UCSD-AML1 (cell line): ENCODE results near the gene HMX2.

Experiments used
- DNase-seq: peaks from one replicate; lab custom pipeline; 2025; ENCODE audit not compliant: unreplicated experiment; lab: John Stamatoyannopoulos, UW

Gene HMX2, protein sequence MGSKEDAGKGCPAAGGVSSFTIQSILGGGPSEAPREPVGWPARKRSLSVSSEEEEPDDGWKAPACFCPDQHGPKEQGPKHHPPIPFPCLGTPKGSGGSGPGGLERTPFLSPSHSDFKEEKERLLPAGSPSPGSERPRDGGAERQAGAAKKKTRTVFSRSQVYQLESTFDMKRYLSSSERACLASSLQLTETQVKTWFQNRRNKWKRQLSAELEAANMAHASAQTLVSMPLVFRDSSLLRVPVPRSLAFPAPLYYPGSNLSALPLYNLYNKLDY

DNA sequence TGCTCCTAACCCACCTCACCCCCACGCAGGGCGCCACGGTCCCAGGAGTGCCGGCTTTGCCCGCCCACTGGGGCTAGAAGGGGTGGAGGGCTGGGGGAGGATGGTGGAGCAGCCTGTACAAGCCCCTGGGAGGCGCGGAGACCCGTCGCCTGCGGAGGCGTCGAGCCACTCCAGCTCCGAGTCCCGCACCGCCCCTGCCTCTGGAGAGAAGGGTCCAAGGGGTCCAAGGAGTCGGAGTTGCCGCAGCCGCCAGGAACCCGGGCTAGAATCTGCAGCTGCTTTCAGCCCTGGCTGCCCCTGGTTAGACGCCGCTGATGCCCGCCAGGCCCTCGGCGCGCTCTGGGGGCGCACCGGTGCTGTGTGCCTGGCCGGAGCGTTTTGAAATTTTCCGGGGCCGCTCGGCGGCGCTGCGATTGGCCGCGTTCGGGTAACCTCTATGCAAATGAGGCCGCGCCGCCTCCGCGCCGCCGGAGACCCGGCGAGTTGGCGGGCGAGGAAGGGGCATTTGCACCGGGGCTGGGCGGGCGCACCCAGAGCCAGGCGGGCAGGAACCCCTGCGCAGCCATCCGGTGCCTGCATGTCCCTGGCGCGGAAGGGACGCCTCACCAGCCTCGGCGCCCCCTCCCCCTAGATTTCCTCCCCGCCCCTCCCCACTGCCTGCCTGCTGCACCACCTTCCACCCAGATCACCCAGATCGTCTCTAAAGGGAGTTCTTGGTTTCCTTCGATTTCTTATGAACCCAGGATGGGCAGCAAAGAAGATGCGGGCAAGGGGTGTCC lies at the start of gene HMX2:
Gene HMX2 (plus strand): TSS at position 502 of the 779 bp plus-strand sequence. CDS start 243 bp downstream, at position 745.
- DNase-seq = no peak

DNA sequence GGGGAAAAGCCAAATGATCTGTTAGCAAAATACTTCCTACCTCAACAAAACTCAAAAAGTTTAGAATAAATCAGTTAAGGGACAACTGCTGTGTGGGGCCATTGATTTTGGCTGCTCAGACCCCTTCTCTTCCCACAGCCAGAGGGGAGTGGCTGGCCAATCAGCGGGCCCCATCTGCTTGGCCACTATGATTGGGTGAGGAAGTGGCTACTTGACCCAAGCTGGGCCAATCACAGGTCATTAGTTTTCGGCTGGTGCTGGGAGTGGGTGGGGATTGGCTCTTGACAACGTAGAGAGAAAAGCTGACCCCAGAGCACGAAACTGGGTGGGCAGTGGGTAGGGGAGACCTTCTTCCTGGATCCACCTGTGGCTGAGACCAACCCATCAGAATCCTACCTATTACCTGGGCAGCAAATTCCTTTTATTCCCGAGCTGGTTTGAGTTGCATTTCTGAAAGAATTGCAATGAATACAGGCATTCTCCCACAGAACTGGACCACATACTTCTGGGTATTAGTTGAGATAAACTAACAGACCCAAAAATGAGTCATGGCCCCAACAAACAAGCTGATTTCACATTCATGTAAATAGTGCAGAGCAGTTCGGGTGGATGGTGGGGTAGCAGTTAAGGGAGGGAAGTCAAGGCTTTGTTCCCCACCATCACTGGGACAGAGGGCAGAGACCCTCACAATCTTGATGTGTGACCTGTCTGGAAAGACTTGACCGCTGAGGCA lies 47.7 kb upstream of the HMX2 start:
- DNase-seq = no peak

DNA sequence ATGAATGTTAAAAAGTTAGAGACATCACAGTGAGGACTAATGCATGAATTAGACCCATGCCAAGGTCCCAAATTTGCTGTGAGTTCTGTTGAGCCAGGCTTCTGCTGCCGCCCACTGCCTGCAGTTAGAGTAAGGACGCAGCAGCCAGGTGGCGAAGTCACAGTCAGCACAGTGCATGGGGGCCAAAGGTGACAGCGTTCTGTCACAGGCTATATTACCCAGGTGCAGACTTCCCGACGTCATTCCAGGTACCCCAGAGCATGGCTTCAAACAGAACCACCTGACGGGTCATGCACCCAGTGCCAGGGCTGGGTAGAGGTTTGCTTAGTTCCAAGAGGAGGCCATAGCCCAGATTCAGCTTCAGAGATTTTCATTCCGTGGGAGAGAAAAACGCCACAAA lies 46.1 kb upstream of the HMX2 start:
- no peak for DNase-seq

DNA sequence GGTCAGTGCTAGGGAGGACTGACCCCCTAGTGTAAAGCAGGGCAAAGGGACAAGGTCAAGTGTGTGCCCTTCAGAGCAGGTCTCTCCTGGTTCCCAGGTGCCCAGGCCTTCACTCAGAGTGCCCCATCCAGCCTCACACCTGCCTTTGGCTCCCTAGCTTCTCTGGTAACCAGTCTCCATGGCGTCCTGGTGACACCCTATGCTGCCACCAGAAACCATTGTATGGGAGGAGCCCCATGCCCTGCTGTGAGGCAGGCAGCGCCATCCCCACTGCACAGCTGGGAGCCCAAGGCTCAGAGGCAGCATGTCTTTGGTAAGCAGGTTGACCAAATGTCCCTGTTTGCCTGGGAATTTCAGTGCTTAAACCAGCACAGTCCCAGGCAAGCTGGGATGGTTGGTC lies 45.3 kb upstream of the HMX2 start:
- no peak for DNase-seq

DNA sequence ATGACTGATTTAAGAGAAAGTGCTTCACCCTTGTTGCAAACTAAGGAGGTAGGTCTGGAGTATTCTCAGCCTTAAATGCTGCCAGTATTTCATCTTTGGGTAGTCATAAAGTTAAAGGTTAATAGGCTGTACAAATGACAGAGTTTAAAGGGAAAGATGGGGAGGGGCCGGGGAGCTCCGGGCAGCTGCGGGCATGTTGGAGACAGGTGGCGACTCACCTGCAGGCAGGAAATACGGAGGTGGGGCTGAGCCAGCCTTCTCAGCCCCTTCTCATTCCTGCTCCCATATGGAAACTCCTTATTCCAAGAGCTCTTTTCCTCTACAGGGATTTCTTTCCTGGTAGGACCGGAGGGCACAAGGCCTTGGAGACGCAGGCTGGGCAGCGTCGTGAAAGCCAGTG lies 44.0 kb upstream of the HMX2 start:
- no peak for DNase-seq

DNA sequence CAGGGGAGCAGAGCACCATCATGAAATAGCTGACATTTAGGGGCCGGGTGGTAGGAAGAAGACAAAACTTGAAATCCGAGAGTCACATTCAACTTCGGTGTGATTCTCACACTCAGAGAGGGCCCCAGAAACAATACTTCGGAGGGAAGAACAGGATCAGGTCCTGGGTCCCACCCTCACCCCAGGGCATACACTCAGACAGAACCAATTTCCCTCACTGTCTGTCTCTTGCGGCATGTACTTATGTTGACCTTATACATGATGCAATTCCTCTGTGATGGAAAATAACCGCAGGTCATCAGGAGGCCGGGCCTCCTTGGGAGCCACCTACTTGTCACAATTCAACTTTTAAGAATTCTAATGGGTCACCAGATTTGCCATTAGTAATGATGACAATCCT lies 38.5 kb upstream of the HMX2 start:
- no peak for DNase-seq

DNA sequence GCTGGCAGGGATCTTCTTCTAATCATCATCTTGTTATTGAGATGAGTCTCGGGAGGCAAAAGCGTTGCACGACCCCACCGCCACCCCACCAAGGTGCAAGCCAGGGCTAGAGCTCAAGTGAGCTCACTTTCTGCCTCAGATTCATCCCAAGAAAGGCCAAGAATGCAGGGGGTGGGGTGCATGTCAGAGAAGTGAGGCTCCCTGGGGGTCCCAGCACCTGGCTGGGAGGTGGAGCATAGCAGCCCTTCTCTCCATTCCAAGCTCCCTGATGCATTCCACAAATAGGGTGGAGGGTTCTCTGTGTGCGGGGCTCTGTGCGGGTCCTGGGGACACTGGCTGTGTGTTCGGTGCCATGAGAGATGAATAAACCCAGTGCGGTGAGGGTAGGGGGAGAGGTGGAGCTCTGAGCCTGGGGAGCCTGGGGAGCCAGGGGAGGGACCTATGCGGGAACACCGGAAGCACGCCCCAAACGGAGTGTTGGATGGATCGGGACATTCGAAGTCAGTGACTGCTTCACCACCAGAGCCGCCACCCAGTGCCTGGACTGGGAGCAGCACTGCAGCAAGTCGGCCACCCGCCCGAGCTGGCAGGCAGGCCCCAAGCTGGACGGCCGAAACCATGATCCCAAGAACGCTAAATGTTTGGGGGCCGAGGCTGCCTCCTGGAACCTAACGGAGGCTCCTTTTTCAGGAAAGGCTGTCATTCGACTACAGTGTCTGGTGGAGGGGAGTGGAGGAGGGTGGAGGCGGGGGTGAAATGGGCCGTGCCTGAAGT lies 30.1 kb upstream of the HMX2 start:
- no peak for DNase-seq

DNA sequence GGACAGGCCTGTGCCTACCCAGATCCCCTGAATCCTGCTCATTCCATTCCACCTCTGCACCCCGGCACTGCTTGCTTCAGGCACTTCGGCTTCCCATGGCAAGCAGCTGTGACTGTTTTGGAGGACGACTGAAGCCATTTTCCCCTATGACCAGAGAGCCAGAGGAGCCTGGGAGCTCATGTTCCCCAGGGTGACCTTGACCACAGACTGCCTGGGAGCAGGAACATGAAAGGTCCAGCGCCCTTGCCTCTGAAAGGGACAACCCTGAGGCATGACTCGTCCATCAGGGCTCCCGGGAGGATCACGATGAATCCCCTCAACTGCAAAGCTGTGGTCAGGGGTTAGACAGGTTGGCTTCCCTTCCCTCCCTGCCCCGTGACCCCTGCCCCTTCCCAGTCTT lies 28.9 kb upstream of the HMX2 start:
- no peak for DNase-seq

DNA sequence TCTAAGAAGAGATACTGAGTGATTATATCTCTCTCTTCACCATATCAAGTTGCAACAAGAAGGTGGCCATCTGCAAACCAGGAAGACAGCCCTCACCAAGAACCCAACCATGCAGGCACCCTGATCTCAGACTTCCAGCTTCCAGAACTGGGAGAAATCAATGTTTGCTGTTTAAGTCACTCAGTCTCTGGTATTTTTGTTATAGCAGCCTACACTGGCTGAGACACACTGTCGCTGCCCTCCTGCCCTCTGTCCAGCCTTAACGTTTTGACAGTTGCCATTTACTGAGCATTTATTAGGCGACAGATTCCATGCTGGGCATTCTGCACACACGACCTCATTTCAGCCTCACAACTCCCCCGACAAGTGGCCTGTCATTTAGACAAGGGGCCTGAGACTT lies 21.7 kb upstream of the HMX2 start:
- no peak for DNase-seq

DNA sequence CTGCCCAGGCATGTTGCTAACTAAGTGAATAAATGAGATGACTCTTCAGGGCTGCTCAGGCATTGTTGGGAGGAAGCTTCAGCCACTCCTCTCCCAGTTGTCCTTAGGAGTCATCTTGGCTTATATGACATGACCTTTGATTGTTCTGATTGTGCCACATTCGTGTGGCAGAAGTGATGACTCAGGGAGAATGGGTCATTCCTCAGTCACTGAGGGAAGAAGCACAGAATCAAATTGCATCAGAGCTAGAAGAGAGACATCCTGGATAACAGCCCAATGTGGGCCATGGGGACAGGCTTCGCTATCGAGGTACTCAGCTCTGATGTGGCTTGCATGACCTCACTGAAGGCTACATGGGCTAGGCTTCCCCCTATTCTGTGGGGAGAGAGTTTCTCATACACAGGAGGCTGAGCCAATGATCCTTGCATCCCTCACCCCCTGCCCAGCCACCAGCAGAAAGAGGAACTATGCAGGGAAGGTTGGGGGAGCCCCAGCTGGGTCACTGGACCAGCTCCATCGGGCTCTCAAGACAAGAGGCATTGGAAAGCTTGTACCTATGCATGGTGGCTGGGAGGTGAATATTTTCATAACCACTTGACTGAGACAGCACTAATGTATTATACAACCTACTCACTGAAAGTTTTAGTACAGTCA lies 18.2 kb upstream of the HMX2 start:
- no peak for DNase-seq

DNA sequence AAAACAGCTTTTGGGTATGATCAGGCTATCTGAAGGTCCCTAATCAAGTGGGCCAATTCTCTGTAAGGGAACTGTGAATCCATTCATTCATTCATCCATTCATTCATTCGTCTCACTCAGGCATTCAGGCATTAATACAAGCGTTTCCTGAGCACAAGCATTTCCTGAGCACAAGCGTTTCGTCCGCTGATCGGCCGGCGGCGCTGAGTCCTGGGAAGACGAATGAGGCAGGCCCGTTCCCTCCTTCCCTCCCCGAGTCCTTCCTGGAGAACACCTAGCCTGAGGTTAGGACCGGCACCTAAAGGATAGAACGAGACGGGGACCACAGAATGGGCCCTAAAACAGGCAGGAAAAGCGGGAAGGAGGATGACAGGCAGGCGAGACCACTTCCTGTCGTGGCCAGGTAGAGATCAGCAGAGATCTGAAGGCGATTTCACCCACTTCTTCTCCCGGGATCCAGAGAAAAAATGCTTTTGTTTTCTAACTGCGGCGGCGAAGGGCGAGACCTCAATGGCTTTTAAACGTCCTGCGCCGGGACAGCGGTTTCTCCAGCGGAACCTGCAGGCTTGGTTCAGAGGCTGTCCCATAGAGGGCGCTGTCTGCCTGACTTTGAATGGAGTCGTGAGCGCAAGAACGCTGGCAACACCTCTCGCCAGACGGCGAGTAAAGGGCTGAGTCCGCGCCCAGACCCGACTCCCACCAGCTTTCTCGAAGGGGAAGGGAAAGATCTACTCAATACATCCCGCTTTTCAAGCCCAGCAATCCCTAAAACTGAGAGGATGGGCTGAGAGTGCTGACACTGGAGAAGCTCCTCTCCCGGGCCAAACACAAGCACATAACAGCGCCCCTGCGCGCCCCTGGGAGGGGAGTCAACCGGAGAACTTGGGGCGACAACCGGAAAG lies 15.1 kb upstream of the HMX2 start:
- DNase-seq = peak; percentile 82

DNA sequence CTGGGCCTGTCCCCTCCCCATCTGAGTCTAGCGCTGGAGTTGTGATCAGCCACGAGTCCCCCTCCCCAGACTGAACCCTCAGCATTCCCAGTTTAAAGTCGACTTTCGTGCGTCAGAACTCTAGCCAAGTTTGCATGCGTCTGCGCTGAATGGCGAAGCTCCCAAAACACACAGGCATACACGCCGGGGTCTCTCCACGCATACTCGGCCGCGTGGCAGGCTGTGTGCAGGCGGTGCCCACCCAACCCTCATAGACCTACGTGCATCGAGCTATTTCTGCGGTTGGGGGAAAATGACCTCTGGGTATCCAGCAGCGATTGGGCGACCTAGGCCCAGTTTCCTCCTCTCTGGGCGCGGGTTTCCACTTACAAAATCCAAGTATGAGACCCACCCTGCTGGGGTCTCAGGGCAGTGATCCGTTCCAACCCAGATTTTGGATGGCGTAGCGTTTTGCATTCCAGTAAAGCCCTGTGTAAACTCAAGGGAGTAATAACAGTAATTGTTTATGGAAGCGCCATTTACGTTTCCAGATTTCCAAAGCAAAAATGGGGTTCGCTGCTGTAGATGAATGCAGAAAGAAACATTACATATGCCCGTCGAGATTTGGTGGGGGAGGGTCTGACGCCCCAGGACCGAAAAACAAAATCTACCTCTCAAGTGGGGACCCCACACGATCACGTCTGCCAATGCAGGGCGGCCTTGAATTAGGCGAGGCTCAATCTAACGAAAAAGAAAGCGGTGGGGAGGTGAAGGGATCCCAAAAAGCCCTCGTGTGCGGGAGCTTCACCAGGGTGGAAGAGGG lies 14.2 kb upstream of the HMX2 start:
- DNase-seq = no peak

DNA sequence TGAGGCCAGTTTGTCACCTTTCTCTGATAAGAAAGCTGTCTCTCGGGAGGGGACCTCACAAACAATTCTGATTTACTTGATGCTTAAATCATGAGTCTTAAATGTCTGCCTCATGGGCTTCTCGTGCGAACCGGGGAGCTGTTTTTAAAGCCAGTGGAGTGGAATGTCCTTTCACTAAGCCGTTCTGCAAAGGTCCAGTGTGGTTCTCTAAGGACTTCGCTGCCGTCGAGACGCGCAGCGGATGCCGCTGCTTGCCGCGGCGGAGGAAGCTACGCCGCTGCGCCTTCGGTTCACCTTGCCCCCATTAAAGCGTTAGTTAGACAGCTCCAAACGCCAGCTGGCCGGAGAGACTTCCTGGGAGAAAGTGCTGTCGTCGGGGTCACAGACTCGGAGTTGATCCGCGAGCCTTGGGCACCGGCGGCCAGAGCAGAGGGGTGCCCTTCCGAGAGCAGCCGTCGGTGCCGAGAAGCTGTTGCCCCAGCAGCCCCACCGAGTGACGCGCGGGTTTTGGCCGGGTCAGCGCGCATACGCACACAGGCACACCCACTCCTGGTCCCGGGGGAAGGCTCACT lies 13.5 kb upstream of the HMX2 start:
- no peak for DNase-seq

DNA sequence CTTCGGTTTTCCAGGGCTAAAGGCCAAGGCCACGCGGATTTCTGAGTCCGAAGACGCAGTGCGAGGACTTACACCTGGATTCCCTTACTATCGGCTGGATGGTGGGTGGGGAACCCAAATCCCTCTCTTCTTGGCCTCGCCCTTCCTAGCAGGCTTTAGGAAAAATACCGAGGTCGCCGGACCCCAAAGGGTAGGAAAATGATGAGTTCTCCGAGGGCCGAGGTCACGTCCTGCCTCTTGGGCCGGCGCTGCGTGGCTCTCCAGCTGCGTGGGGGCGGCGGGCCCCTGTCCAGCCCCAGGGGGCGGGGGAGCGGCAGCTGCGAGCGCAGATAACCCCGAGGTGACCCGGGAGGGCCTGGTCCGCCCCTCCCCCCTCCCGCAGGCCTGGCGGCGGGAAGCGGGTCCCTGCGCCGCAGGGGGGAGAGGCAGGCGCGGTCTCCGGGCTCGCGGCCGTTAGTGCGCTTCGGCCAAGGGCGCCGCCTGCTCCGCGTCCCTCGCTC lies 13.0 kb upstream of the HMX2 start:
- DNase-seq = no peak

DNA sequence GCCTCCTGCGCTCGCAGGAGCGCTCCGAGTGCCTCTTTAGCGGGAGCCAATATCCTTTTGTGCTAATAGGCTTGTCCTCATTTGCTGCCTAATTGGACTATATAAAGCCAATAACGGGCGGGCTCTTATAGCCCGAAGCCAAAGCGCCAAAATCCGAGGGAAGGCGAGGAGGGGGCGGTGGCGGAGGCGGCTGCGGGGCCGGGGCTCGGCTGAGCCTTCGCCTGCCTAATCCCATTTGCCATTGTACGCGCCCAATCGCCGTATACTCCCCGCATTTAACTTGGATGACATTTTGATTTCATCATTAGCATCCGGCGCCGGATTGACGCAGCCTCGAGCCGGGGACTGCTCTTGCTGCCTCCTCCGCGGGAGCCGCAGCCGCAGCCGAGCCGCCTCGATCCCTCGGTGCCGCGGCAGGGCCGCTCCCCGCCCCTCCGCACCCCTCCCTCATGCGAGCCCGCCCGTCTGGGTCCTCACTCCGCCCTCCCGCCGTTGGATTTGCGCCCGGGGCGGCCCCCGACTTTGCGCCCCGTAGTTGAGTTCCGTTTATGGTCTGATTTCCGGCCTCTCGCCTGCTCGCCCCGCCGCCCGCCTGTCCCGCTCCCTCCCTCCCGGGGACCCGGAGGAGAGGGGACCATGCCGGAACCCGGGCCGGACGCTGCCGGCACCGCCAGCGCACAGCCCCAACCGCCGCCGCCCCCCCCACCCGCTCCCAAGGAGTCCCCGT lies 12.4 kb upstream of the HMX2 start, which contains the start of gene HMX3:
Gene HMX3 (plus strand): TSS at position 556 of the 727 bp plus-strand sequence. CDS start 81 bp downstream, at position 637.
- peak; percentile 43 for DNase-seq

DNA sequence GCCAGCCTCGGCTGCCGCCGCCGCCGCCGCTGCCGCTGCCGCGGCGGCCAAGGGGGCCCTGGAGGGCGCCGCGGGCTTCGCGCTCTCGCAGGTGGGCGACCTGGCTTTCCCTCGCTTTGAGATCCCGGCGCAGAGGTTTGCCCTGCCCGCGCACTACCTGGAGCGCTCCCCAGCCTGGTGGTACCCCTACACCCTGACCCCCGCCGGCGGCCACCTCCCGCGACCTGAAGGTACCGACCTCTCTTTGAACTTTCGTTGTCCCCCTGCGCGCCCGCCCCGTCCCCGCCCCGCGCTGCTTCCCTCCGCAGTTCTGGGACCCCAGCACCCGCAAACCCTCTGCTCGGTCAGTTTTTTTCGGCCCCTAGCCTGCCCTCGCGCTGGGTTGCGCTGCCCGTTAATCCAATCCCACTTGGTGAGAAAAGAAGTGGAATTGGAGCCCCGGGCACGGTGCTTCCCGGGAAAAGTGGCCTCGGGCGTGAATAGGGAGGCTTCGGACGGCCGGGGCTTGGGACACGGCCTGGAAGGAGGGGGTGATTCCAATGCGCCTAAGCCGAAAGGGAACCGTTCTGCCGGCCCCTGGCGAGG lies 11.6 kb upstream of the HMX2 start:
- no peak for DNase-seq
